GM23338 (cell line): Measurements from ENCODE around the gene DDX39A.

ENCODE experiments used
- EZH2 ChIP-seq: fragments of 200-600 bp; sonication (generic); IDR thresholded peaks from one replicate; pipeline ENCODE4 v1.8.0; 2017; ENCODE audit warnings: antibody characterized with exemption, mild to moderate bottlenecking, low read depth; ENCODE audit not compliant: unreplicated experiment
- EZH2phosphoT487 ChIP-seq: fragments of 200-600 bp; sonication (generic); IDR thresholded peaks from one replicate; pipeline ENCODE4 v1.8.1; 2018; ENCODE audit warnings: antibody characterized with exemption; ENCODE audit not compliant: unreplicated experiment
- POLR2AphosphoS5 ChIP-seq: IDR thresholded peaks from 2 replicates; pipeline ENCODE4 v1.6.1; 2016; ENCODE audit warnings: antibody characterized with exemption, low read depth
- TF ChIP-seq, protein P1 (sequence below), 2 experiments: fragments of 200-600 bp in 1 of 2; sonication (generic) in 1 of 2; conservative IDR thresholded peaks; 2 replicates each; pipeline versions ENCODE4 v1.5.1 to v1.6.1; 2016 to 2017; ENCODE audit warnings: antibody characterized with exemption in 2 of 2, low read depth in 2 of 2, mild to moderate bottlenecking in 2 of 2, moderate library complexity in 1 of 2
- TF ChIP-seq, protein P2 (sequence below): IDR thresholded peaks from one replicate; pipeline ENCODE4 v1.6.1; 2018; ENCODE audit warnings: antibody characterized with exemption; ENCODE audit not compliant: unreplicated experiment

DNA sequence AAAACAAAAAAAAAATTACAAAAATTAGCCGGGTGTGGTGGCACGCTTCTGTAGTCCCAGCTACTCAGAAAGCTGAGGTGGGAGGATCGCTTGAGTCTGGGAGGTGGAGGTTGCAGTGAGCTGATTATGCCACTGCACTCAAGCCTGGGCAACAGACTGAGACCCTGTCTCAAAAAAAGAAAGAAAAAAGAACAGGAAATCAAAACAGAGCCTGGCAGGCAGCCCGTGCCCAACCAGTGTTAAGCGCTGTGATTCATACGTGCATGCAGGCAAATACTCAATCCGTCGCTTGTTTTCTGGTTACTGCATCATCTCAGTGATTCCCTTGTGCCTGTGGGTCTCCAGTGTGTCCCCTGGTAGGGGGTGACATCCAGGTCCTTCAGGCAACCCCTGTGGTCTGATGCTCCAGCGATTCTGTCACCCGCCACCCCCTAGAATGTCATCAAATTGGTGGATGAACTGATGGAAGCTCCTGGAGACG lies 18.1 kb downstream of the DDX39A start:
- TF ChIP-seq, protein P1, sequence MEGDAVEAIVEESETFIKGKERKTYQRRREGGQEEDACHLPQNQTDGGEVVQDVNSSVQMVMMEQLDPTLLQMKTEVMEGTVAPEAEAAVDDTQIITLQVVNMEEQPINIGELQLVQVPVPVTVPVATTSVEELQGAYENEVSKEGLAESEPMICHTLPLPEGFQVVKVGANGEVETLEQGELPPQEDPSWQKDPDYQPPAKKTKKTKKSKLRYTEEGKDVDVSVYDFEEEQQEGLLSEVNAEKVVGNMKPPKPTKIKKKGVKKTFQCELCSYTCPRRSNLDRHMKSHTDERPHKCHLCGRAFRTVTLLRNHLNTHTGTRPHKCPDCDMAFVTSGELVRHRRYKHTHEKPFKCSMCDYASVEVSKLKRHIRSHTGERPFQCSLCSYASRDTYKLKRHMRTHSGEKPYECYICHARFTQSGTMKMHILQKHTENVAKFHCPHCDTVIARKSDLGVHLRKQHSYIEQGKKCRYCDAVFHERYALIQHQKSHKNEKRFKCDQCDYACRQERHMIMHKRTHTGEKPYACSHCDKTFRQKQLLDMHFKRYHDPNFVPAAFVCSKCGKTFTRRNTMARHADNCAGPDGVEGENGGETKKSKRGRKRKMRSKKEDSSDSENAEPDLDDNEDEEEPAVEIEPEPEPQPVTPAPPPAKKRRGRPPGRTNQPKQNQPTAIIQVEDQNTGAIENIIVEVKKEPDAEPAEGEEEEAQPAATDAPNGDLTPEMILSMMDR (conservative IDR thresholded peaks at IDR 0.05; ENCODE audit: low read depth in 2 of 2), result no peak
- TF ChIP-seq POLR2AphosphoS5 (no peak), EZH2 (no peak), EZH2phosphoT487 (no peak)
- TF ChIP-seq, protein P2, sequence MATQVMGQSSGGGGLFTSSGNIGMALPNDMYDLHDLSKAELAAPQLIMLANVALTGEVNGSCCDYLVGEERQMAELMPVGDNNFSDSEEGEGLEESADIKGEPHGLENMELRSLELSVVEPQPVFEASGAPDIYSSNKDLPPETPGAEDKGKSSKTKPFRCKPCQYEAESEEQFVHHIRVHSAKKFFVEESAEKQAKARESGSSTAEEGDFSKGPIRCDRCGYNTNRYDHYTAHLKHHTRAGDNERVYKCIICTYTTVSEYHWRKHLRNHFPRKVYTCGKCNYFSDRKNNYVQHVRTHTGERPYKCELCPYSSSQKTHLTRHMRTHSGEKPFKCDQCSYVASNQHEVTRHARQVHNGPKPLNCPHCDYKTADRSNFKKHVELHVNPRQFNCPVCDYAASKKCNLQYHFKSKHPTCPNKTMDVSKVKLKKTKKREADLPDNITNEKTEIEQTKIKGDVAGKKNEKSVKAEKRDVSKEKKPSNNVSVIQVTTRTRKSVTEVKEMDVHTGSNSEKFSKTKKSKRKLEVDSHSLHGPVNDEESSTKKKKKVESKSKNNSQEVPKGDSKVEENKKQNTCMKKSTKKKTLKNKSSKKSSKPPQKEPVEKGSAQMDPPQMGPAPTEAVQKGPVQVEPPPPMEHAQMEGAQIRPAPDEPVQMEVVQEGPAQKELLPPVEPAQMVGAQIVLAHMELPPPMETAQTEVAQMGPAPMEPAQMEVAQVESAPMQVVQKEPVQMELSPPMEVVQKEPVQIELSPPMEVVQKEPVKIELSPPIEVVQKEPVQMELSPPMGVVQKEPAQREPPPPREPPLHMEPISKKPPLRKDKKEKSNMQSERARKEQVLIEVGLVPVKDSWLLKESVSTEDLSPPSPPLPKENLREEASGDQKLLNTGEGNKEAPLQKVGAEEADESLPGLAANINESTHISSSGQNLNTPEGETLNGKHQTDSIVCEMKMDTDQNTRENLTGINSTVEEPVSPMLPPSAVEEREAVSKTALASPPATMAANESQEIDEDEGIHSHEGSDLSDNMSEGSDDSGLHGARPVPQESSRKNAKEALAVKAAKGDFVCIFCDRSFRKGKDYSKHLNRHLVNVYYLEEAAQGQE, result no peak
